GM19239 (cell line): ENCODE results near the gene NT5DC1.
A peak's percentile ranks its signal among the peaks of the same experiment; 100 is the strongest.

Experiments
- DNase-seq: peaks from one replicate; pipeline ENCODE4 v3.0.0; 2011; ENCODE audit warnings: low spot score; ENCODE audit not compliant: insufficient read length
- FAIRE-seq: peaks from 2 replicates; lab custom pipeline; 2011; peaks lifted over from hg19 to GRCh38; lab: Jason Lieb, UNC

Gene NT5DC1

DNA sequence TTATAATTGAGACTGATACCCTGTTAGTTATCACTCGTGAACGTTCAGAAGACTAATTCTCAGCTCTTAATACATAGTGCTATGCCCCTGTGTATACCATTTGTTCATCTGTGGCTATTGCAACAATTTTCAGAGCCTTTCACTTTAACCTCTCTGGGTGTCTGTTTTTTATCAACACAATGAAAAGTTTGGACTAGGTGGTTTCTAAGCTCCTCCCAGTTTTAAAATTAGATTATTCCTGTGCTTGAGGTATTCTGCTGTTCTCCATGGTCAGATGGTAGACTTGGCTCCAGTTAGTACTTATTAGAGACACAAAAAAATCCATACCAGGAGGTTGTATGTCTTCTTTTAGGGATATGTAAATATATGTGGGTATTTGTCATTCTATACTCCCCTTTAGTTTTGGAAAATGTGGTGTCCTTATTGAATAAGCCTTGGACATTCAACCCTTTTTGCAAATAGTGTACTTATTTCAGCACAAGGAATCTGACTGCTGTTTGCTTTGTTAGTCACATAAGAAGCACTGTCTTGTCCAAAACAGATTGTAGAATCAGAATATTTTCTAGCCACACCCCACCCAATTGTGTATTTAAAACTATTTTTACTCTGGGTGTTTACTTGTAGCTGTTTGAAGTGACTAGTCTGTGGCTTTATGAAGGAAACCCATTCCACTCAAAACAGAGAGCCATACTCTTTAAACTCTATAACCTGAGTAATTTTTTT is 27.3 kb downstream of the NT5DC1 start:
- FAIRE-seq, result no peak
- DNase-seq, result no peak

DNA sequence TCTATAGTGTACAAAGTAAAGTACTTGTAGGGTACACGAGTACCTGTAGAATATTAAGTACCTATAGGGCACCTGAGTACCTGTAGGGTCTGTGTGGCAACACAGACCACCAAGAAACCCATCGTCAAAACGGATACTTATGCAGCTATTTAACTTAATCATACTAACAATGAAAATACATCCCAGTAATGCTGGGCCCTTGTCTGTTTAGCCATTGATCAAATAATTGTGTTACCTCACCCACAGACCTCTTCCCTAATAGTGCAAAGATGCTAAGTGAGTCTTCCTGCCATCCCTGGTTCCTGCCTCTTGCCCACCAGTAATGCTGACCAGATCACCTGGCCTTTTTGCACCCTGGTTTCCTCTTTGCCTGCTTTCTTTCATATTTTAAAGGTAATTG is 32.8 kb downstream of the NT5DC1 start:
- FAIRE-seq (no peak), DNase-seq (no peak)

DNA sequence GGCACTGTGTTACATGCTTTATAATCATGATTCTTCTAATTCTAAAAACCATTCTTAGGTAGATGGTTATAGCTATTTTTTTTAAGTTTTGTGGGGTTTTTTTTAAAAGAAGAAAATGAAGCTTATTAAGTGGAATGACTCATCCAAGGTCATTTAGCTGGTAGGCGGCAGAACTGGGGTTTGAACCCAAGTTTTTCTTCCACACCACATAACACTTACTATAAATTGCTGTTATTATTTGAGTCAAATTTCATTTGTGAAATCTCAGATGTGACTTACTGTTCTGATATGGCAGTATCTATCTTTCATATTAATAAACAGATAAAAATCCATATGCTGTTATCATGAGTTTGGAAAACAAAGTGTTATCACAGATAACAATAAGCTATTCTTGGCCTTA is 35.7 kb downstream of the NT5DC1 start:
- no peak for DNase-seq
- FAIRE-seq, result no peak

DNA sequence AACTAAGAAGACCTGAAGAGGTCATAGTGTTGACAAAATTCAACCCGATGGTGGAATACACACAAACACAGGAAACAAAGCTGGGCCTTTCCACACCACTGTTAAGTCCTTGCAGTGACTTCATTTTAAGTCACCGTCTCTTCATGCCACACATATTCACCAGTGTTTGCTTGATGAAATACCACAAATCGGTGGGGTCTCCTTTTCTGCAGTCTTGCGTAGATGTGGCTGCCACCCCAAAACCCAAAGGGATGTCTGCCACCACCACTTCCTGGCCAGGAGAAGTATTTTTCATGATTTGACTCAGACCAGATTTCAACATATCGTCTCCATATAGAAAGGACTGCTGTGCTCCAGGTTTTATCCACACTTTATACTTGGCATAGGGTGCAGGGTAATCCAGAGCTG is 36.3 kb downstream of the NT5DC1 start:
- FAIRE-seq (no peak), DNase-seq (no peak)

DNA sequence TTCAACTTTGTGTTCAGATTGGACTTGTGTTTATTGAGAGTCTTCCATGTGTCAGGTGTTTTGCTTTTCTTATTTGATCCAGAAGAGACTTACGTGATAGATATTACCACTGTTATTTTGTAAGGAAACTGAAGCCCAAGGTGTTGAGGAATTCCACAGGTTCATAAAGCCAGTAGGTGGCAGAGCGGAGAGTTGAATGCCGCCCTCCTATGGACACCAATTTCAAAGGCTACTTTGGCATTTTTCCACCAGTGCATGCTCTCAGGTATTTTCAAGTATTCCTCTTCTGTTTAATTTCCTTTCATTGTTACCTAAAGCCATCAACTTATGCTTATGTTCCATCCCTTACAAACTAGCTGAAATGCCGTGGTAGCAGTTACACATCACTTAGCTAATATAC is 39.3 kb downstream of the NT5DC1 start:
- FAIRE-seq (peak; percentile 37), DNase-seq (no peak)

DNA sequence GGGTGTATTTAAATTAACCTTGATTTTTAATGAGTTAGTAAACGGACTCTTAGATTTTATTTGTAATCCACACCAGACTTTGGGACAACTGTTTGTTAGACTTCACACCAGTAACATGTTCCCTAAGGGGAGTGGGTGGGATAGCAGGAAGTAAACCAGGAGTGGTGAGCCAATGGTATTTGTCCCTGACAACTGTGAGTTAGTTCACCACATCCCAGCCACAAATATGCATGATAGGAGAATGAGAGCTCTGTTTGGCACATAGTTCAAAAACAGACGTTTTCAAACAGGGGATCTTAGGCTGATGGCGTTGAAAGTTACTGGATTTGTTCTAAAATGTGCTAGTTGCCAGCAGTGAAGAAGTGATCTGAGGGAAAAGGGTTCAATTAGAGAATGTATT is 44.0 kb downstream of the NT5DC1 start:
- FAIRE-seq (no peak), DNase-seq (no peak)

DNA sequence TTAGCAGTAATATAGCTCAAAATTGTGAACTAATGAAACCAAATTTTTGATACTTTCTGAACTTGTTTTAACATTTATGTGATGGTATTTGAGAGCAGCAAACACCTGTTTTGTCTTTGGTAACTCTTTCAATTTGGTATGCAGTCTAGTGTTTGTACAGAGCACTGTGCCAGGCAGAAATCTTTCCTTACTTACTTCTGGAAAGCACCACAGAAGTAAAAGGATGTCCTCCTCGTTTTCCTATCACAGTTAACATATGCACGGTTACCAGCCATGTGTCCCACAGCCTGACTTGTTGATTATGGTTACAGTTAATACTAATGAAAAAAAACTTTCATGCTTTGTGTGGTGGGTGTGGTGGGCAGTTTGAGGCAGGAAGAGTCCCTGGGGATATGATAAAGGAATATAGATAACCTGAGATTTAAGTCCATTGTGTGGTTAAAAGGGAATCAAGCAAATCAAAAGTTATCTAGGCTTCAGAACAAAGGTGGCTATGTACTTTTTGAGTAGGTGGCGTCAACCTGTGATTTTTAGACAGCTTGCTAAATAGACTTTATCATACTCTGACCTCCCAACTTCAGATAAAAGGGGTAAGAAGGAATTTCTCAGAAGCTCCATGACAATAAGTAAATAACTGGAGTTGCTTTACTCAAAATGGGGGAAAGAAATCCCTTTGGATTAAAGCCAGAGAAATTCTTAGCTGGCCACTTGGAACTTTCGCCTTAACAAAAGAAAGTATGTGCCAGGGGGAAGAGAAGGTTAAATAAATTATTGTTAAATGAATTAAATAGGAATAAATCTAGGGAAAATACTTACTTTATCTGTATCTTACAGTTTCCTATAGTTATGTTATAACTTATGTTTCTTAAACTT is 45.4 kb downstream of the NT5DC1 start:
- FAIRE-seq, result no peak

DNA sequence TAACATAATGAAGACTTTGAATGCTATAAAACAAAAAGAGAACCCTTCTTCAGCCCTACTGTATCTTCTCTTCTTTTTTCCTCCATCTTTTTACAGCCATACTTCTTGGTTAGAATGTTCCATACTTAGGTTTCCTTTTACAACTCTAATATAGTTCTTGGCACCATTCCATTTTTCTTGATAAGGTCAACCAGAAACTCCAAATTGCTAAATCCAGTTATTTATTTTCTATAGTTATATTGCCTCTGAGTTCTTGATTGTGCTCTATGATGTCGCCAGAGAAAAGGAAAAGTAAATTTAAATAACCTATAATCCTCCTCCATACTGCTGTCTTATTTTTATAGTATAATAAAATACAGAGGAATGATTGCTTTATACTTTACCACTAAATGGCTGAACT is 52.0 kb downstream of the NT5DC1 start:
- FAIRE-seq, result no peak
- DNase-seq, result no peak

More for the DNA sequence above, 45.4 kb downstream of the NT5DC1 start:
- no peak for DNase-seq

DNA sequence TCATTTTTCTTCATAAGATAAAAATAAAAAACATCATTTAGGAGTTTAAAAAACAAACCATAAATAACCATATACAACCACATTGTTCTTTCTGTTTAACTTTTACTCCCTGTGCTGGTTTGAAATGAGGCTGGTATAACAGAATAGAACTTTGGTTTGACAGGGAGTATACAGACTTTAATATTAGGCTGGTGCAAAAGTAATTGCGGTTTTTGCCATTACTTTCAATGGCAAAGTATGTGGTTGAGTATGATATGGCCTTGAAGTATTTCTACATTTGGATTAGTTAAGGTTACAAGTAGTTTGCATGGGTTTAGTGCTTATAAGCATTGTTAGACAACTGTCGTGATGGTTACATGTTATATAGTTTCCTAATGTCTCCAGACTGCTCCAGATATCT is 54.2 kb downstream of the NT5DC1 start:
- DNase-seq (no peak), FAIRE-seq (no peak)

DNA sequence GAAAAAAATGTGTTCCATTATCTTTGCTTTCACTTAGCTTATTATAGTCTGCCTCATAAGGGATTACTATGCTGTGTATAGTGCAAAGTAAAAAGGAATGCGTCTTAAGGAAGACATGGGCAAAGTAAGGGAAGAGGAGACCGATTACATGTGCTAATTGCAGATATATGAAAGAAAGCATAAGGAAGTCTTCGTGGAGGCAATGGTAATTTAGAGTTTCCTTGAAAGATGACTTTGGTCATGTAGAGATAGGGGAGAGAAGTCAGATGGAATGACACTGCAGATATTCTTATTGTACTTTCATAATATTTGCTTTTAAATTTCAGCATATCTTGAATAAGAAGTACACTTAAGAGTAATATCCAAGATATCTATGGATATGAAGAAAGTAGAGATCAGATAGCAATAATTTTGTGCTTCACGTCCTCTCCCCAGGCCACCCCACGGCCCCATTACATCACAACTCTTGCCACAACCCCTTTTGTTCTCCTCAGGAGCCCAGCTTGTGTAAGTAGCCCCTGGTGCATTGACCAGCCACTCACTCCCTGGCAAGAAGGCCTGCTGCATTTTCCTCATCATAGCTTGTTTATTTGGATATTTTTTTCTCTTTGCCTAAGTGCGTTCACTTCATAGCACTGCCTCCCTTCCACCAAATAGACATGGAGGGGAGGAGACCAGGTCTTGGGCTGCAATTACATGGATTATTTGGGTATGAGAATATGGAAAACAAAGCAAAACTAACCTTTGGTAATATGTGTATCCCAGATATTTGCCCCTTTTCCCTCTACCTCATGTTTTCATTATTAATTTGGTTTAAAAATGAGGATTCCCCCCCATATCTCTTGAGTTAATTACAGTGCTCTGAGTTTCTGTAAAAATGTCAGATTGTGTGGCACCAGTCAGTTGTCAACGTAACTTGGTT is 56.0 kb downstream of the NT5DC1 start:
- DNase-seq (no peak), FAIRE-seq (peak; percentile 40)

DNA sequence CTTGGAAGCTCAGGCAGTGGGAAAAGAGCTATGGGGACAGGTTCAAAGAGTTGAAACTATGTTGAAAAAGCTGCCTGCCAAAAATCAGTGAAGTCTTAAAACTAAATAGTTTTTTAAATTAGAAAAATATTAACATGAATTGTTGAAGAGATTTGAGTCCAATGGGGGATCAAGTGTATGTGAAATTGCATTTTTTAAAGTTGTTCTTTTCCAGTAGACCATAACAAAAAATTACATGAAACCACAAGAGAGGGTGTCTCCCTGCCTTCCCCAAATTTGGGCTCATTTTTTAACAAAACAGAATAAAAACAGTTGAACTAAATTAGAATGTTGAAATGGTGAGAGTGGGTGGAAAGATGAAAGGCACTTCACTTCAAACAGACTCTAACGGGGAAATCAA is 56.7 kb downstream of the NT5DC1 start:
- no peak for DNase-seq
- FAIRE-seq, result no peak

DNA sequence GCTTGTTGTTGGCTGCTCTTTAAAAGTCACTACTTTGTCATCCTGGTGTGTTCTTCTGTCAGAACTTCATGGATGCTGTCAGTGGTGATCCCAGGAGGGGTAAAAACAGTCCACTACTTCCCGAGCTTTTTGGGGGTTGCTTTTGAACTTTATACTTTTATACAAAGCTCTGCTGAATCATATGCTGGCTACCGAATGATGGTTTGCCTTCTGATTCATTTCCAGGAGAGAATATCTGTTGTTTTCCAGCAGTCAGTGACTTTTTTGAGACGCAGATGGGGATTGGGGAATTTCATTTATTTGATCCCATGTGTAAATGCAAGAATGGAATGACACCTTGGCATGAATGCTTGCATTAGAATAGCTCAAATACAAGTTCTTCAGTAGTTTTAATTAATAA is 58.0 kb downstream of the NT5DC1 start:
- FAIRE-seq (no peak), DNase-seq (no peak)

DNA sequence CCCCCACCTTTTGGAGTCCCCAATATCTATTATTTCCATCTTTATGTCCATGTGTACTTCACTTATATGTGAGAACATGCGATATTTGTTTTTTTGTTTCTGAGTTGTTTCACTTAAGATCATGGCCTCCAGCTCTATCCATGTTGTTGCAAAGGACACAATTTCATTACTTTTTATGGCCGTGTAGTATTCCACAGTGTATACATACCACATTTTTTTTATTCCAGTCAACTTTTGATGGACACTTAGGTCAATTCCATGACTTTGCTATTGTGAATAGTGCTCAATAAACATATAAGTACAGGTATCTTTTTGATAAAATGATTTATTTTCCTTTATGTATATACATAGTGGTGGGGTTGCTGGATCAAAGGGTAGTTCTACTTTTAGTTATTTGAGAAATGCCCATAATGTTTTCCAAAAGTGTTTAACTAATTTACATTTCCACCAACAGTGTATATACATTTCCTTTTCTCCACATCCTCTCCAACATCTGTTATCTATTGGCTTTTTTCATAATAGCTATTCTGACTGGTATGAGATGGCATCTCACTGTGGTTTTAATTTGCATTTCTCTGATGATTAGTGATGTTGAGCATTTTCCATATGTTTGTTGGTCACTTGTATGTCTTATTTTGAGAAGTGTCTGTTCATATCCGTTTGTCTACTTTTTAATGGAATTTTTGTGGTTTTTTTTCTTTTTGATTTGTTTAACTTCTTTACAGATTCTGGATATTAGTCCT is 59.3 kb downstream of the NT5DC1 start:
- no peak for FAIRE-seq
- no peak for DNase-seq

DNA sequence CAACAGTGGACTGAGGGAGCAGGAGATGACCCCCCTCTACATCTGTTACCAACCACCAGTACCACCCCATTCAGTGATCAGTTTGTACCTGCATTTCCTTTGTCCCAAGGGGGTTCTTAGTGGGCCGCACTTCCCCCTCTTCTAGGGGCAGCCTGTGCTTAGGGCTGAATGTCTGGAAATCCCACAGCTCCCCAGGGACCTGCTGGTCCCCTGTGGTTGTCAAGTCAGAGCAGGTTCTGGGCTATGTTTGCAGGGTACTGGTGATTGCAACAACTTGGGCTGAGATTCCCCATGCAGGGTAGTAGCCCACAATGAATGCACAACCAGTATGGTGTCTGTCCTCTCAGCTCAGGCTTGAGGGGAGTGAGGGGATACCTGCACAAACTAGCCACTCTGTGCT is 64.9 kb downstream of the NT5DC1 start:
- no peak for DNase-seq
- FAIRE-seq, result peak; percentile 62

DNA sequence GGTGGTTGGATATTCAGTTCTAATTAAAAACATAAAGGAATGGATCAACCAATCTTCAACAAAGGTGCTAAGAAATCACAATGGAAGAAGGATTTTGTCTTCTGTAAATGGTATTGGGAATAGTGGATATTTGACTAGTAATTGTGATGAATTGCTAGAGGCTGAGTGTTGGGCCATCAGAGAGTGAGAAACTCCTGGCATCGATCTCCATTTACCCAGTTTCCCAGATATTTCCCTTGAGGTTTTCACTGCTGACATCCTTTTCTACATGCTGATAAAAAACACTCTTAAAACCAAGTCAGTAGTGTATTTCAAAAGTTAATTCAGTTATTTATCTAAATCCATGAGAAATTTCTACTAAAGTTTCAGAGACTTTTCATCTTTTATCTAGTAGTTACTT is 65.7 kb downstream of the NT5DC1 start:
- FAIRE-seq (peak; percentile 4), DNase-seq (no peak)

DNA sequence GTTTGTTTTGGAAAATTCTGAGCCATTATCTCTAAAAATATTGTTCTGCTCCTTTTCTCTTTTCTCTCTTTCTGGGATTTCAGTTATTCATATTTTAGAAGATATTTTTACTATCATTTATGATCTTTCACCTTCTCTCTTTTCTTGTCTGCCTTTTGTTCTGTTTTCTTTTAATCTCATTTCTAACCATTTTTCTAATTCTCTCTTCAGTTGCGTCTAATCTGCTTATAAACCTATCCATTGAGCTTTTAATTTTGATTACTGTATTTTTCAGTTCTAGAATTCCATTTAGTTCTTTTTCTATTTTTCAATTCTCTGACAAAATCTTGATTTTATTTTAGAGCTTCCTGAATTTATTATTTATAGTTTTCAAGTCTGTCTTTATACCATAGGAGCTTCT is 67.5 kb downstream of the NT5DC1 start:
- FAIRE-seq (no peak), DNase-seq (no peak)

DNA sequence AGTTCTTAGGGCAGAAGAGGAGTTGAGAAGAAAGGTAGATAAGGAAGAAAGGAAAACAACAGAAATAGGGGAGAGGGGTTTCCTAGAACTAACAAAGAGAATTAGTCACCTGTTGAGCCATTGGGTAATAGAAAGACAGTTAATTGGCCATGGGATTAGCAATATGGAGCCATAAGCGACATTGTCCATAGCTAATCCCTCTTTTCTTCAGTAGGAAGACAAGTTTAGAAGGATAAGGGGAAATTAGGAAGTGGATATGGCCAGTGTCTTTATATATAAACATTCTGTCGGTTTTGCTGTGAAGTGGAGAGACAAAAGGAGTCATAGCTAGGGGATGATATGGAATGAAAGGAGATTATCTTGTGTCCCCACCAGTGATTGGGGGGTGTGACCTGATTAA is 69.2 kb downstream of the NT5DC1 start:
- DNase-seq (no peak), FAIRE-seq (no peak)

DNA sequence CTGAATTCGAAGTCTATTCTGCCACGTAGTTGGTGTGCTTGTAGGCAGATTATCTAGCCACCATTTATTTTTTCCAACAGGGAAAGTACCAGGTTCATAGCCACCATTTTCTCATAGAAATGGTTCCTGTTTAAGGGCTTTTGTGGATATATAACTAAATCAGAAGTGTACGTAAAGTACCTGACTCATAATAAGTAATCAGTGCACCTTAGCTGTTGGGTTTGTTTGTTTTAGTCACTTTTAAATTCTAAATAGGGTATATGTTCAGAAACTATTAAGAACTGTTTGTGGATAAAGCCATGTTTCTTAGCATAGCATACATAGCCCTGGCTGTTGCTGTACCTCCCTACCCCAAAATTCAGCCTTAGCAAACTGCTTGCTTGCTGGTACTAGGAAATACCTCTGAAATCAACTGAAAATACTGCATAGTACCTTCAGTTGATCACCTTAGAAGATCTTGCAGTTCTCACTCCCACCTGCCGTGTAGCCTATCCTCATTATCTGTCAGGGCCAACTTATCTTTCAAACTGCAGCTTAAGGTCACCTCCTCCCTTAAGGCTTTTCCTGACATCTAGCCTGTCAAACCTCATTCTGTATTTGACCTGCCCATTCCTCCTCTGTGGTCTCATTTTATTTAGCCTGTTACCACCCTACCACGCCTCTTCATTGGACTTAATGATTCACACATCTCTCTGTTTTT is 69.9 kb downstream of the NT5DC1 start:
- no peak for FAIRE-seq
- no peak for DNase-seq

DNA sequence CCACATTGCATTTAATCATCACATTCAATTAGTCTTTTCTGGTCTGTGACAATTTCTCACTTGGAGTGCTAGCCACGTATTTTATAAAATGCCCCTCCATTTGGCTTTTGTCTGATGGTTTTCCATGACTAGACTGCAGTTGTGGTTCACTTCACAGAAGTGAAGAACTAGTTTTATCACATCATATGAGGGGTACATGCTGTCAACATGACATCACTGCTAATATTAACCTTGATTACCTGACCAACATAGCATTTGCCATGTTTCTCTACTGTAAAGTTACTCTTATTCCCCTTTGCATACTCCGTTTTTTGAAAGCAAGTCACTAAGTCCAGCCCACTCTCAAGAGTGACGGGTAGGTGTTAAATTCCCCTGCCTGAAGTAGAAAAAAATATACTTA is 73.3 kb downstream of the NT5DC1 start:
- no peak for FAIRE-seq

More for the DNA sequence above, 73.3 kb downstream of the NT5DC1 start:
- no peak for DNase-seq
